ENCODE measurements around the gene PDZD4.

Gene PDZD4

DNA sequence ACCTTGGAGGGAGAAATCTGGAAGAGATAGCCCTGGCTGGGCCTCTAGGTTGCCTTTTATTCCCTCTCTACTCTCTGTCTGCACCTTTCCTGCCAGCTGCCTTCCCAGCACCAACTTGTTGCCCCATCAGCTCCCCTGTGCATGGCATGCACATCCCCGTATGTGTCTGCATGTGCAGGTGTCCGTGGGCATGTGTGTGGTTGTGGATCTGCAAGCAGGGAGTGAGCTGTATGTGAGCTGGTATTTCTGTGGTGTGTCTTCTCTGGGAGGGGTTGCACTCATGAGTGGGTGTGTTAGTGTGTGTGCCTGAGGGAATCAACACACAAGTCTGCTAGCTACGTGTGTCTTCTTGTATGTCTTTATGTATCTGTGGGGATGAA is 45.8 kb upstream of the PDZD4 start:
- H3K27ac ChIP-seq (ENCODE audit: low read depth, low read length, poor library complexity, severe bottlenecking), result no peak overlapping the region
- no peaks in the 10 kb centered on the region for H4K20me1 ChIP-seq (ENCODE audit: insufficient read depth, low read length)
- no peak overlapping the region for H3K4me3 ChIP-seq (ENCODE audit: low read depth, low read length, poor library complexity, severe bottlenecking)
- no peaks in the 10 kb centered on the region for H3K9me2 ChIP-seq (ENCODE audit: low read depth, low read length)
- H3K9ac ChIP-seq (ENCODE audit: low read length), result no peak overlapping the region
- no peak overlapping the region for H3K4me2 ChIP-seq (ENCODE audit: low read length)
- no peaks in the 10 kb centered on the region for H3K36me3 ChIP-seq (ENCODE audit: insufficient read depth, low read length)
- no peaks in the 10 kb centered on the region for H3K4me1 ChIP-seq (ENCODE audit: insufficient read depth, low read length, severe bottlenecking)
- no peak overlapping the region for H2AFZ ChIP-seq (ENCODE audit: low read length)
- H3K79me2 ChIP-seq (ENCODE audit: insufficient read depth, low read length), result no peaks in the 10 kb centered on the region
- H3K27me3 ChIP-seq (ENCODE audit: insufficient read depth, low read length), result no peaks in the 10 kb centered on the region
- H3K9me3 ChIP-seq (ENCODE audit: low read length), result no peaks in the 10 kb centered on the region
- TF ChIP-seq, protein P1, sequence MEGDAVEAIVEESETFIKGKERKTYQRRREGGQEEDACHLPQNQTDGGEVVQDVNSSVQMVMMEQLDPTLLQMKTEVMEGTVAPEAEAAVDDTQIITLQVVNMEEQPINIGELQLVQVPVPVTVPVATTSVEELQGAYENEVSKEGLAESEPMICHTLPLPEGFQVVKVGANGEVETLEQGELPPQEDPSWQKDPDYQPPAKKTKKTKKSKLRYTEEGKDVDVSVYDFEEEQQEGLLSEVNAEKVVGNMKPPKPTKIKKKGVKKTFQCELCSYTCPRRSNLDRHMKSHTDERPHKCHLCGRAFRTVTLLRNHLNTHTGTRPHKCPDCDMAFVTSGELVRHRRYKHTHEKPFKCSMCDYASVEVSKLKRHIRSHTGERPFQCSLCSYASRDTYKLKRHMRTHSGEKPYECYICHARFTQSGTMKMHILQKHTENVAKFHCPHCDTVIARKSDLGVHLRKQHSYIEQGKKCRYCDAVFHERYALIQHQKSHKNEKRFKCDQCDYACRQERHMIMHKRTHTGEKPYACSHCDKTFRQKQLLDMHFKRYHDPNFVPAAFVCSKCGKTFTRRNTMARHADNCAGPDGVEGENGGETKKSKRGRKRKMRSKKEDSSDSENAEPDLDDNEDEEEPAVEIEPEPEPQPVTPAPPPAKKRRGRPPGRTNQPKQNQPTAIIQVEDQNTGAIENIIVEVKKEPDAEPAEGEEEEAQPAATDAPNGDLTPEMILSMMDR (IDR thresholded peaks at IDR 0.05; ENCODE audit: low read length), result no peak
- TF ChIP-seq EZH2 (IDR thresholded peaks at IDR 0.05; ENCODE audit: borderline replicate concordance, low read length), result no peak
- no peaks in the 10 kb centered on the region for H3F3A ChIP-seq (ENCODE audit: insufficient read depth, low read length)

DNA sequence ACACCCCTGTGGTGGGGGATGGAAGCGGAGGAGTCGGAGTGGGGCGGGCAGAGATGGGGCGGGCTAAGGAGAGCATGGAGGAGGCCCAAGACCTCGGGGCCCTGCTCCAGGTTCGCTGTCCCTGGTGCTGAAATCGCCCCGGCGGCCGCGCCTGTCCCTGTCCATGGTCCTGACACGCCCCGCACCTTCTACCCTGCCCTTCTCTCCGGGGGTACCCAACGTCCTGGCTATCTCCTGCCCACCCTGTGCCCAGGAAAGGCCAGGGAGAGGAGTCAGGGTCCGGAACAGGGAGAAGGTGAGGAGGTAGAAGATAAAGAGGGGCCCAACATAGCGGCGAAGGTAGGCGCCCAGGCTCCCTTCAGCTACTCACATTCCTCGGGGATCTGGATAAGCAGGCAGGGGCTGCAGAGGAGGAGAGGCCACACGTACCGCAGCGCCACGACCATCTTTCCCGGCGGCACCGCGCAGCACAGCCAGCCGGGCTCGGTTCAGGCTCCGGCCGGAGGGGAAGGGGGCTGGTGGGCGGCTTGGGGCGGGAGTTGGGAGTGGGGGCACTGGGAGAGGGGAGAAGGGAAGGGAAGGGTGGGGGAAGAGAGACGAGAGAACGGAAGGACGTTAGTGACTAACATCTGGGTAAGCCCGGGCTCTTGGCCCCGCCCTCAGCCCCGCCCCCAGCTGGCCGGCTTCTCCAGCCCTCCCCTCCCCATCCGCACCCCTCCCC is 45.2 kb upstream of the PDZD4 start:
- no peak overlapping the region for H3K4me3 ChIP-seq (ENCODE audit: low read depth, low read length, poor library complexity, severe bottlenecking)
- no peak overlapping the region for H3K27ac ChIP-seq (ENCODE audit: low read depth, low read length, poor library complexity, severe bottlenecking)
- H3K4me2 ChIP-seq (ENCODE audit: low read length), result no peak overlapping the region
- H3K36me3 ChIP-seq (ENCODE audit: insufficient read depth, low read length), result no peaks in the 10 kb centered on the region
- H3K9me2 ChIP-seq (ENCODE audit: low read depth, low read length), result no peaks in the 10 kb centered on the region
- H2AFZ ChIP-seq (ENCODE audit: low read length), result no peak overlapping the region
- TF ChIP-seq, protein P1 (IDR thresholded peaks at IDR 0.05; ENCODE audit: low read length), result no peak
- TF ChIP-seq EZH2 (IDR thresholded peaks at IDR 0.05; ENCODE audit: borderline replicate concordance, low read length), result no peak
- no peak overlapping the region for H3K9ac ChIP-seq (ENCODE audit: low read length)
- no peaks in the 10 kb centered on the region for H3K27me3 ChIP-seq (ENCODE audit: insufficient read depth, low read length)
- no peaks in the 10 kb centered on the region for H4K20me1 ChIP-seq (ENCODE audit: insufficient read depth, low read length)
- H3K9me3 ChIP-seq (ENCODE audit: low read length), result no peaks in the 10 kb centered on the region
- H3K4me1 ChIP-seq (ENCODE audit: insufficient read depth, low read length, severe bottlenecking), result no peaks in the 10 kb centered on the region
- no peaks in the 10 kb centered on the region for H3K79me2 ChIP-seq (ENCODE audit: insufficient read depth, low read length)
- no peaks in the 10 kb centered on the region for H3F3A ChIP-seq (ENCODE audit: insufficient read depth, low read length)

DNA sequence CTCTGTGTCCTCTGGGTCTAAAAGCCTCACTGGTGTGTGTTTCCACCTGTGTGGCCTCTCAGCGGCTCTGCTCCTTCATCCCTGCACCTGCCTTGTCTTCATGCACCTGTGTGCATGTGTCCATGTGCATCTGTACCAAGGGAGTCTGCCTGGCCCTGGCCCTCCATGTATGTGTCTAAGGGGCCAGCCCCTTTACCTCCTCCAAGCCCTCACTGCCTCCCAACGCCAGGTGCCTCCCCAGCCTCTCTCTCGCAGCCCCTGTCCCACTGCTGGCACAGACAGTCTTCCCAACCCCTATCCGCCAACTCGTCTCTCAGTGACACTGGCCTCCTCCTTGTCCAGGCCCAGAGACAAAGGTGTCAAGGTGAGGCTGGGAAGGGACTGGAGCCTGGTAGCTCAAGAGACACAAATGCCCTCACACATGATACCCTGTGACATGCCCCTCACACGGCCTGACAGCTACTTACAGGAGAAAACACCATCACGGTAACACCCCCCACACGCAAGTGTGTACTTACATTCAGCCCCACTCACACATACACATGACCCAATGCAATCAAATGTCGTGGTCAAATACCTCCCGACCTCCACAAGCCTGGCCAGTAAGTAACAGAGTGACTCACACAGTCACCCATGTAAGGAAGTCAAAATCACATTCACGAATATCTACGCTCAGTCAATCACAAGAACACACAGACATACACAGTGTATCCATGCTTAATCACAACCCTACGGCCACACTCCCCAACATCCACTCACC is 44.2 kb upstream of the PDZD4 start:
- TF ChIP-seq, protein P1 (IDR thresholded peaks at IDR 0.05; ENCODE audit: low read length), result no peak
- TF ChIP-seq EZH2 (IDR thresholded peaks at IDR 0.05; ENCODE audit: borderline replicate concordance, low read length), result no peak
- Histone ChIP-seq H3K79me2 (ENCODE audit: insufficient read depth, low read length) (no peaks in the 10 kb centered on the region), H3K4me2 (ENCODE audit: low read length) (no peak overlapping the region), H3K36me3 (ENCODE audit: insufficient read depth, low read length) (no peaks in the 10 kb centered on the region), H3K4me3 (ENCODE audit: low read depth, low read length, poor library complexity, severe bottlenecking) (no peak overlapping the region), H3K9me3 (ENCODE audit: low read length) (no peaks in the 10 kb centered on the region), H3K9me2 (ENCODE audit: low read depth, low read length) (no peaks in the 10 kb centered on the region), H3K4me1 (ENCODE audit: insufficient read depth, low read length, severe bottlenecking) (no peaks in the 10 kb centered on the region), H3F3A (ENCODE audit: insufficient read depth, low read length) (no peaks in the 10 kb centered on the region), H3K27ac (ENCODE audit: low read depth, low read length, poor library complexity, severe bottlenecking) (no peak overlapping the region), H3K27me3 (ENCODE audit: insufficient read depth, low read length) (no peaks in the 10 kb centered on the region), H4K20me1 (ENCODE audit: insufficient read depth, low read length) (no peaks in the 10 kb centered on the region), H2AFZ (ENCODE audit: low read length) (no peak overlapping the region), H3K9ac (ENCODE audit: low read length) (no peak overlapping the region)
